ENCODE results near the gene KRT16. TPM values are rescaled to one million over a fixed set of nuclear protein-coding genes. Genes with fewer than 3 reads are reported as not detected.

KRT16 gene
- total RNA-seq = not detected

DNA sequence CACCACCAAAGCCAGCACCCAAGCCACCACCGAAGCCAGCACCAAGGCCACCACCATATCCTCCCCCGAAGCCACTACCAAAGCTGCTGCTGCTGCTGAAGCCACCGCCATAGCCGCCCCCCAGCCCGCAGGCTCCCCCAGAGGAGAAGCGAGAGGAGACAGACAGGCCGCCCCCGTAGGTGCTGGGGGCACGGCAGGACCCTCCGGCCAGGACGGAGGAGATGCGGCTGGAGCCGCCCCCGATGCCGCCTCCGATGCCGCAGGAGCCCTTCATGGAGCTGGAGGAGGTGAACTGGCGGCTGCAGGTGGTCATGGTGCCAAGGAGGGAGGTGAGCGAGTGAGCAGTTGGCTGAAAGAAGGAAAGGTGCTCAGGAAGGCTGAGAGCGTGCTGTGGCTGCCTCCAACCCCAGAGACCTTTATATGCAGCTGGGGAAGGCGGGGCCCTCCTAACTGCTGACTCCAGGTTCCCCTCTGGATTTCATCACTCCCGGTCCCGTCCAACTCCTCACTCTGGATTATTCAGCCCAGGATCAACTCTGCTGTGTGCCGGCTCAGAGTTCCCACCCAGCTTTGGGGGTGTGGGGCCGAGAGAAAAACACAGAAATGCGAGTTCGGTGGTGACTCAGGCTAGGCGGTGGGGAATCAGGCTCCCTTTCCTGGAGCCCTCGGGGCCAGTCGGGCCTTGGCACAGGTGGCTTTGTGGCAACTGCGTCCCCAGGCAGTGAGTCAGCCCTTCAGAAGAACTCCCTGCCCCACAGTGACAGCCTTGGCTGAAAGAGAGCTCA, at the start of gene KRT16:
TSS of gene KRT16 (minus strand) at position 392 of the 785 bp plus-strand sequence. CDS start at position 313, 79 bp downstream.

GRCh38 chr17:41624208-41625101, 11.9 kb upstream of the KRT16 start, which contains the start of gene KRT17:
Gene KRT17, minus strand, starts transcription at chr17:41624575. Its CDS starts 66 bp downstream, at chr17:41624509.

DNA sequence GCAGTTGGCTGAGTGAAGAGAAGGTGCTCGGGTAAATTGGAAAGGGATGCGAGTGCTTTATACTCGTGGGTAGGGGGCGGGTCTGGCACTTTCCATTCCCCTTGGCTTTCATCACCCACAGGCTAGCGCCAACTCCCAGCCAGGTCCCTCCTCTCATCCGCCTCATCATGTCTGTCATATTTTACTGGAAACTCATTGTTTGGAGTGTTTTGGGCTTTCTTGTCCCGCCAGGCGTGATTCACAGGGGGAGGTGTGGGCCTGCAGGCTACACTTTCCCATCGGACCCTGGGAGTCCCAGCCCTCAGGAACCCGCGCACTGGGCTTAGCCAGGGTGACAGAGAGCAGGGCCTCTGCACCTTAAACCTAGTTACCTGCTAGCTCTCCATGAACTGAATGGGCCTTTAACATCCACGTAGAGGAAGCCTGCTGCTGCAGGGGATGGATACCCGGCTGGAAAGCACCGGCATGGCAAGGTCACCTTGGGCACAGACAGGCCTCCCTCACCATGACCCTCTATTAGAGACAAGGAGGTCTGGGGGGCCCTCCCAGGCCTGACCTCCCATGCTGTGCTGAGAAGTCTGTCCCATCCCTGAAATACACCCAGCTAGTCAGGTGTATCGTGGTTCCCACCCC, 25.6 kb downstream of the KRT16 start, which contains the start of gene KRT14:
TSS of gene KRT14 (minus strand) at position 33 of the 633 bp plus-strand sequence. CDS start 61 bp downstream, outside the sequence.

GRCh38 chr17:41571561-41572434, 40.8 kb downstream of the KRT16 start, which contains the start of gene KRT9:
Gene KRT9, minus strand, starts transcription at chr17:41572059. Its CDS starts 67 bp downstream, at chr17:41571992.

Other genes with a start within 250 kb of the KRT16 start
- not detected for gene KRT33B, start 243.0 kb downstream of the KRT16 start, total RNA-seq
- gene KRT34, start 230.5 kb downstream of the KRT16 start, total RNA-seq = not detected
- gene KRT31, start 215.2 kb downstream of the KRT16 start, total RNA-seq = not detected
- gene KRT37, start 188.2 kb downstream of the KRT16 start, total RNA-seq = not detected
- gene KRT38, start 171.8 kb downstream of the KRT16 start, total RNA-seq = not detected
- gene KRT32, start 145.4 kb downstream of the KRT16 start, total RNA-seq = not detected
- gene KRT35, start 131.6 kb downstream of the KRT16 start, total RNA-seq = not detected
- not detected for gene KRT36, start 122.9 kb downstream of the KRT16 start, total RNA-seq
- not detected for gene KRT13, start 107.2 kb downstream of the KRT16 start, total RNA-seq
- not detected for gene KRT15, start 93.9 kb downstream of the KRT16 start, total RNA-seq
- not detected for gene KRT19, start 84.5 kb downstream of the KRT16 start, total RNA-seq
- not detected for gene KRT9, start 40.7 kb downstream of the KRT16 start, total RNA-seq
- not detected for gene KRT14, start 25.9 kb downstream of the KRT16 start, total RNA-seq
- gene KRT17, start 11.8 kb upstream of the KRT16 start, total RNA-seq = not detected
- gene EIF1, start 76.1 kb upstream of the KRT16 start, total RNA-seq = 100 to 1,000 TPM; 768 to 814 TPM
- gene GAST, start 99.6 kb upstream of the KRT16 start, total RNA-seq = not detected
- under 1 TPM in 1 of 2 experiments, not detected in 1; 0.05 TPM for gene HAP1, start 121.9 kb upstream of the KRT16 start, total RNA-seq
- gene JUP, start 173.9 kb upstream of the KRT16 start, total RNA-seq = 1 to 10 TPM in 1 of 2 experiments, under 1 TPM in 1; 0.63 to 1.1 TPM
- 1 to 10 TPM; 2.9 to 3.3 TPM for gene P3H4, start 199.2 kb upstream of the KRT16 start, total RNA-seq
- gene FKBP10, start 200.2 kb upstream of the KRT16 start, total RNA-seq = not detected
- 10 to 100 TPM; 18.4 to 19.9 TPM for gene NT5C3B, start 223.5 kb upstream of the KRT16 start, total RNA-seq
- not detected for gene KLHL10, start 225.1 kb upstream of the KRT16 start, total RNA-seq

All from activated naive CD4-positive, alpha-beta T cell treated with anti-CD3 and anti-CD28 coated beads, Interleukin-2, amount 10 ng/mL, durations not matched to agents 5 hours and 36 hours (primary cell).